GM18505 (cell line): ENCODE results near the gene OSBPL2.

Source experiments
- ATAC-seq: cut with Tn5 transposase; IDR thresholded peaks from one replicate; pipeline ENCODE4 v1.9.1; 2021; ENCODE audit not compliant: unreplicated experiment
- POLR2A ChIP-seq: IDR thresholded peaks from 4 replicates; pipeline ENCODE4 v1.6.1; 2011; ENCODE audit warnings: borderline replicate concordance; ENCODE audit not compliant: insufficient read depth, insufficient read length; ENCODE audit errors: extremely low read depth

OSBPL2 gene

GRCh38 chr20:62229667-62230066, 8.7 kb upstream of the OSBPL2 start:
- TF ChIP-seq POLR2A = no peak
- ATAC-seq = no peak

GRCh38 chr20:62230276-62230675, 8.0 kb upstream of the OSBPL2 start:
- TF ChIP-seq POLR2A = no peak
- no peak for ATAC-seq

DNA sequence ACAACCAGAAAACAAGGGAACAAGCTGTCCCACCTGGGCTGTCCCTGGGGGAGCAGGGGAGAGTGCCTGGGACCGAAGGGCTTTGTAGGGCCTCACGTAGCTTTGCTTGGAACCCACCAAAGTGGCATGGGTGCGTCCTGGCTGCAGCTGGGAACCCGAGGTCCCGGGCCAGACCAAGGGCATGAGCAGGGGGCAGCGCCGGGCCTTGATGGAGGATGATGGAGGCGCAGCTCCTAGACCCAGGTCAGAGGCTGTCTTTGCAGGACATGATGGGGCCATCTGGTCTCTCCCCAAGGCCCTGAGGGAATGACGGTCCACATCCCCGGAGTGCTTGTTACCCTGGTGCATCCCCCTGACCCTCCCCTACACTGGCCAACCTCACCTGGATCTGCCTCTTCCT, 7.6 kb upstream of the OSBPL2 start:
- TF ChIP-seq POLR2A = no peak
- ATAC-seq = no peak

- no peak for ATAC-seq
- no peak for TF ChIP-seq POLR2A
Observed at GRCh38 chr20:62231292-62231691, 7.0 kb upstream of the OSBPL2 start.

DNA sequence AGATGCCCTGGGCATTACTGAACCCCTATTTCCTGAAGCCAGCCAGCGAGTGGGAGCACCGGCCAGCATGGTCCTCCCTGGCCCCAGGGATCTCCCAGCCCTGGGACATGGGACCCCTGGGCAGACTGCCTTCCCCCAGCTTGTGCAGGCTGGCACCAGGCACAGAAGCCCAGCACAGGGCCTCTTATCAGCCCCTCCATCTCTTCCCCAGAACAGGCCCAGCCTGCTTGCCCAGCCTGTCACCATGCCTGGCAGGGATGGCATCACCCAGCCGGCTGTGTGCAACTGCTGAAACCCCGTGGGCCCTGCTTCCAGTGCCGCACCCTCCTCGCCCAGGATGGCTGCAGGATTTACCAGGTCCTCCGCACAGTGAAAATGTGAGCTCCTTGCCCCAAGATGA, 6.1 kb upstream of the OSBPL2 start:
- no peak for TF ChIP-seq POLR2A
- ATAC-seq = no peak

GRCh38 chr20:62232770-62233645, 5.3 kb upstream of the OSBPL2 start:
- ATAC-seq = no peak
- no peak for TF ChIP-seq POLR2A

DNA sequence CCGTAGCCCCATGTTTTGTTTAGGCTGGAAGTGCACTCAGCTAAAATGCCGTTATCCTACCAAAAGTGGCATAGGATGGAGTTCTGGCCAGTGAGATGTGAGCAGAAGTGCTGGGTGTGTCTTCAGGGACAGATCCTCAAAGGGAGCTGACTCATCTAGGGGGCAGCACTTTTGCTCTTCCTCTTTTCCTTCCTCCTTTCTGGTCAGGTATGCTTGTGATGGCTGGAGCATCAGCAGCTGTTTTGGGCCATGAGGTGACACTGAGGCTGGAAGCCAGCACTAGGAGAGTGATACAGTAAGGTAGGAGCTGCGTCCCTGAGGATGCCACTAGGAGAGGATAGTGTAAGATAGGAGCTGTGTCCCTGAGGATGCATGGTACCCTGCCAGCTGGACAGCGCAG, 4.6 kb upstream of the OSBPL2 start:
- no peak for ATAC-seq
- TF ChIP-seq POLR2A = no peak

DNA sequence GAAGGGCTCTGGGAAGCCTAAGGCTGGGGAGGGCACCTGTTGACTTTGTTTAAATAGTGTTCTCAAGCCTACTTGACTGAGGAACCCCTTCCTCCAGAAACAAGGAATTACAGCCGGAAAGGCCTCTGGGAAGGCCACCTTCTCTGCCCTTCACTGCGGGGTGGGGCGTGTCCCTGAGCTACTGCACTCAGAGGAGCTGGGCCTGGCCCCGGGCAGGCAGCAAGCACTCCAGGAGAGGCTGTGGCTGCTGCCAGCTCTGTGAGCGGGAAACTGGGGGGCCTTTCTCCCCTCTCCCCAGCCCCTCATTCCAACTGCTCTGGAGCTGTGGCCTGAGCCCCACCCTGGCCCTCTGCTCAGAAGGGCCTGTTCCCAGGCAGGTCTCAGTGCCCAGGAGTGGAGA, 4.0 kb upstream of the OSBPL2 start:
- TF ChIP-seq POLR2A = no peak
- no peak for ATAC-seq

- TF ChIP-seq POLR2A = no peak
- ATAC-seq = no peak
Observed at GRCh38 chr20:62235001-62235776, 3.1 kb upstream of the OSBPL2 start.

DNA sequence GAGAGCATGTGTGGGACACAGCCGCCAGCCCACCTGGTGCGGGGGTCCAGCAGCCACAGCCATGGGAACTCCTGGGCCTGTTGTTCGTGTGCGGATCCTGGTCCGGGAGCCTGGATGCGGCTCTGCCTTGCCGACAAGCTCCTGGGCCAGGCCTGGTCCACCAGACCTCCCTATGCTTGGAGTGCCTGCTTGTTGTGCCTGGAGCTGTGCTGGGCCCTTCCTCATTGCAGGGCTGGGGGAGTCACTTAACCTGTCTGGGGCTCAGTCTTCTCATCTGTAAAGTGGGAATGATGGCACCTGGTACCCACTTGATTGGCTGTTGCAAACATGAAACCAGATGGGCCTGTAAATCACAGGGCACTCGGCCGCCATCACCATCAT, 2.6 kb upstream of the OSBPL2 start:
- TF ChIP-seq POLR2A = no peak
- no peak for ATAC-seq

- TF ChIP-seq POLR2A = no peak
- ATAC-seq = no peak
Observed at GRCh38 chr20:62236200-62236599, 2.1 kb upstream of the OSBPL2 start.

- TF ChIP-seq POLR2A = no peak
- no peak for ATAC-seq
Observed at GRCh38 chr20:62236766-62237513, 1.4 kb upstream of the OSBPL2 start.

DNA sequence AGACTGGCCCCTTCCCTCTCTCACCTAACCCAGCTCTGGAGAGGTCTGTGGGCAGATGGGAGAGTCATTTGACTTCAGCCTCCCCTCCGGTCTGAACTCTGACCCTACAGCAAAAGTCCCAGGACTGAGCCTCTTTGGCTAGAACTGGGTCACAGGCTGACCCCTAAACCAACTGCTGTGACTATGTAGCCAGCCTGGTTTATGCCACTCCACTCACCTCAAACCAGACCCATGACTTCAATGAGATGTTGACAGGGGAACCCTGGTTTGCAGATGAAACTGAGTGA, 864 bp upstream of the OSBPL2 start:
- TF ChIP-seq POLR2A = no peak
- ATAC-seq = no peak
